OCI-LY7 (cell line): Measurements from ENCODE around the gene ATP8B2. TPM values are rescaled to one million over a fixed set of nuclear protein-coding genes. Genes with fewer than 3 reads are reported as not detected.
"Not testable (repeated sequence)": the region's sequence is repeated elsewhere in the genome, so short reads cannot be mapped to it uniquely, and the experiment has no call there.

ENCODE experiments used
- BruUV-seq: library from RNA; stranded (reverse); fragments of 400-500 nt; replicated peaks from 2 replicates; lab custom pipeline; 2021; lab: Mats Ljungman, UMichigan
- CTCF ChIA-PET: fragments of 300-600 bp; sonication (Branson Sonifier 250); formaldehyde crosslinking; loops from one replicate; lab custom pipeline; 2022; ENCODE audit warnings: antibody characterized with exemption; ENCODE audit not compliant: unreplicated experiment; lab: Charles Lee
- POLR2A ChIA-PET: fragments of 300-600 bp; sonication (Branson Sonifier 250); formaldehyde crosslinking; loops from one replicate; lab custom pipeline; 2022; ENCODE audit warnings: antibody characterized with exemption; lab: Charles Lee
- DNase-seq: peaks from one replicate; pipeline ENCODE4 v3.0.0-alpha.2; 2015; ENCODE audit warnings: low spot score
- H2AFZ ChIP-seq: fragments of 200-600 bp; sonication (generic), shearing (Covaris generic); 2 replicates; pipeline ENCODE4 v1.6.1; 2014; ENCODE audit warnings: mild to moderate bottlenecking, antibody characterized with exemption, low read length, moderate library complexity
- H3K27ac ChIP-seq: fragments of 200-600 bp; sonication (generic); 2 replicates; pipeline ENCODE4 v1.5.1; 2014; ENCODE audit warnings: mixed run types, low read depth, mild to moderate bottlenecking, moderate library complexity, low read length, inconsistent platforms; ENCODE audit not compliant: poor library complexity, severe bottlenecking
- H3K36me3 ChIP-seq: fragments of 200-600 bp; sonication (generic); 2 replicates; pipeline ENCODE4 v1.6.1; 2014; ENCODE audit warnings: mild to moderate bottlenecking, antibody characterized with exemption, low read length, moderate library complexity, mixed read lengths; ENCODE audit not compliant: insufficient read depth
- H3K4me1 ChIP-seq: fragments of 200-600 bp; sonication (generic); 2 replicates; pipeline ENCODE4 v1.5.1; 2014; ENCODE audit warnings: mild to moderate bottlenecking, low read length; ENCODE audit not compliant: insufficient read depth, poor library complexity, severe bottlenecking
- H3K4me2 ChIP-seq: fragments of 200-600 bp; sonication (generic); 2 replicates; pipeline ENCODE4 v1.6.1; 2014; ENCODE audit warnings: mild to moderate bottlenecking, low read length
- H3K4me3 ChIP-seq: fragments of 200-600 bp; sonication (generic); 2 replicates; pipeline ENCODE4 v1.5.1; 2014; ENCODE audit warnings: mild to moderate bottlenecking, low read depth, low read length; ENCODE audit not compliant: poor library complexity, severe bottlenecking
- H3K79me2 ChIP-seq: fragments of 200-600 bp; sonication (generic); 2 replicates; pipeline ENCODE4 v1.6.1; 2016; ENCODE audit warnings: low read depth, mild to moderate bottlenecking, low read length, moderate library complexity, mixed read lengths; ENCODE audit not compliant: insufficient read depth
- H3K9me2 ChIP-seq: fragments of 200-600 bp; sonication (generic); 2 replicates; pipeline ENCODE4 v1.6.1; 2016; ENCODE audit warnings: mild to moderate bottlenecking, low read length, mixed read lengths; ENCODE audit not compliant: insufficient read depth
- H3K9me3 ChIP-seq: fragments of 200-600 bp; sonication (generic); 2 replicates; pipeline ENCODE4 v1.6.1; 2014; ENCODE audit warnings: mild to moderate bottlenecking, mixed run types, low read length, mixed read lengths
- H4K20me1 ChIP-seq: fragments of 200-600 bp; sonication (generic); 2 replicates; pipeline ENCODE4 v1.6.1; 2014; ENCODE audit warnings: mild to moderate bottlenecking, antibody characterized with exemption, low read length, moderate library complexity, mixed read lengths; ENCODE audit not compliant: insufficient read depth
- CTCF ChIP-seq: fragments of 200-600 bp; sonication (generic); conservative IDR thresholded peaks from 2 replicates; pipeline ENCODE4 v1.5.1; 2014; ENCODE audit warnings: mild to moderate bottlenecking, antibody characterized with exemption, low read length, moderate library complexity, mixed read lengths
- EZH2phosphoT487 ChIP-seq: fragments of 200-600 bp; sonication (generic); IDR thresholded peaks from 2 replicates; pipeline ENCODE4 v1.6.1; 2018; ENCODE audit warnings: low read depth, borderline replicate concordance, mild to moderate bottlenecking, mixed run types, antibody characterized with exemption, low read length, moderate library complexity, mixed read lengths
- intact Hi-C: fragments of 100-400 bp; cut with micrococcal nuclease; formaldehyde crosslinking; loops from one replicate; pipeline ENCODE4 v1.10.0; 2022; ENCODE audit not compliant: unreplicated experiment
- total RNA-seq, 2 experiments: library from RNA; depleted of rRNA in 1 of 2; stranded (reverse); fragments of >200 nt in 1 of 2; shearing (Covaris generic) in 1 of 2; gene quantifications; 2 replicates each; pipeline ENCODE4 v1.2.3, GENCODE V29; 2014 to 2022

ATP8B2 gene
- total RNA-seq, 2 experiments from 2014 or later: 11.5 to 28.8 TPM

GRCh38 chr1:154301582-154301981 is 23.7 kb upstream of the ATP8B2 start:
- H4K20me1 ChIP-seq: no peaks in the 10 kb centered on the region
- TF ChIP-seq EZH2phosphoT487 (no peak), CTCF (no peak)
- H3K4me3 ChIP-seq: no peak overlapping the region
- H3K27ac ChIP-seq: no peak overlapping the region
- no peaks in the 10 kb centered on the region for H3K9me3 ChIP-seq
- POLR2A ChIA-PET: no interaction called here
- no peak for DNase-seq
- CTCF ChIA-PET: no interaction called here
- no peak overlapping the region for H2AFZ ChIP-seq
- H3K9me2 ChIP-seq: no peaks in the 10 kb centered on the region
- no peaks in the 10 kb centered on the region for H3K36me3 ChIP-seq
- intact Hi-C loops: no loop called here
- no peaks in the 10 kb centered on the region for H3K79me2 ChIP-seq
- H3K4me2 ChIP-seq: no peak overlapping the region
- H3K4me1 ChIP-seq: no peaks in the 10 kb centered on the region
- BruUV-seq: no TSS peak

DNA sequence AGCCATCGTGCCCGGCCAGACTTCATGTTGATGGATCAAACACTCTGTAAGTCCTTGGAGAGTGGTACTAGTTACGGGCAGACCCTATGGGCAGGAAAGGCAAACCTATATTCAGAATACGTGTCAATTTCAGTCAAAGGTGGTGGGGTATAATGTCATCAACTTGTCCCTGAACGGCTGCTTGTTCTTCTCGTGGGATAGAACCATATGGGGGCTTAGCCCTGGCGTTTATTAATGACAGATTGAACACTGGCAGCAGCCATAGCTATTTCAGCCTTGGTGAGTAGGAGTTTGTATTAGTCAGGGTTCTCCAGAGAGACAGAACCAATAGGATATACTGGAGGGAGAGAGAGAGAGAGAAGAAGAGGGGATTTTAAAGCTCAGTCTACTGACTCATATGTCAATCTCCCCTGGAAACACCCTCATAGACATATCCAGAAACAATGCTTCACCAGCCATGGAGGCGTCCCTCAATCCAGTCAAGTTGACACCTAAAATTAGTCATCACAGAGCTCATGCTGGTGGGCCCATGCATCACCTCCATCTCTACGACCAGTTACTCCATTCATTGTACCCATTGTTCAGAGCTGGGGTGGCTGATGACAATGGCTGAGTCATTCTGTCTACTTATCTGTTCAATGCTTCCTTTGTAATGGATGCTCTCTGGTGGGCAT is 20.5 kb upstream of the ATP8B2 start:
- ChIA-PET POLR2A (interaction anchor here (0.7 kb wide), 1 partner anchor 392 kb away, joined by 5 read pairs; no protein-coding TSS in a partner anchor), CTCF (no interaction called here)
- Histone ChIP-seq H3K9me2 (no peaks in the 10 kb centered on the region), H3K4me1 (no peaks in the 10 kb centered on the region), H2AFZ (no peak overlapping the region), H3K4me3 (no peak overlapping the region), H3K4me2 (no peak overlapping the region), H3K9me3 (no peaks in the 10 kb centered on the region), H3K27ac (no peak overlapping the region), H4K20me1 (no peaks in the 10 kb centered on the region), H3K36me3 (no peaks in the 10 kb centered on the region), H3K79me2 (no peaks in the 10 kb centered on the region)
- intact Hi-C loops: no loop called here
- BruUV-seq: no TSS peak
- DNase-seq: no peak
- TF ChIP-seq CTCF (no peak), EZH2phosphoT487 (no peak)

GRCh38 chr1:154306151-154306550 is 19.2 kb upstream of the ATP8B2 start:
- Histone ChIP-seq H3K4me3 (no peak overlapping the region), H3K79me2 (no peaks in the 10 kb centered on the region), H3K4me1 (no peaks in the 10 kb centered on the region), H4K20me1 (no peaks in the 10 kb centered on the region), H3K9me3 (no peaks in the 10 kb centered on the region), H3K27ac (no peak overlapping the region), H3K4me2 (no peak overlapping the region), H2AFZ (no peak overlapping the region), H3K36me3 (no peaks in the 10 kb centered on the region), H3K9me2 (no peaks in the 10 kb centered on the region)
- intact Hi-C loops: no loop called here
- ChIA-PET POLR2A (no interaction called here), CTCF (no interaction called here)
- DNase-seq: no peak
- TF ChIP-seq CTCF (no peak), EZH2phosphoT487 (no peak)
- BruUV-seq: no TSS peak

DNA sequence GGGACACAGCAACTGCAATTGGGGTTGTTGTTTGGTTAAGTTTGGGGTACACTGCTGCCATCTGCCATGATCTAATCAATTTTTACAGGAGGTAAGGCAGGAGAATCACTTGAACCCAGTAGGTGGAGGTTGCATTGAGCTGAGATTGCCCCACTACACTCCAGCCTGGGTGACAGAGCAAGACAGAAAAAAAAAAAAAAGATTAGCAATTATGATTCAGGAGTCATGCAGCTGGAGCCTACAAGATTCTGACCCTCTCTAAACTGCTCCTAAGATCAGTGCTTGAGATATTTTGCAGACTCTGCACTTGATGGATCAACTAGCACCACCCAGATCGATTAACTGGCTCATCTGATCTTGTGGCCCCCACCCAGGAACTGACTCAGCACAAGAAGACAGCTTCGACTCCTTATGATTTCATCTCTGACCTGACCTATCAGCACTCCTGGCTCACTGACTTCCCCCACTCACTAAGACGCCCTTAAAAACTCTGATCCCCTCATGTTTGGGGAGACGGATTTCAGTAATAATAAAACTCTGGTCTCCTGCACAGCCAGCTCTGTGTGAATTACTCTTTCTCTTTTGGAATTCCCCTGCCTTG is 17.6 kb upstream of the ATP8B2 start:
- H3K9me3 ChIP-seq, H3K4me2 ChIP-seq, H3K4me1 ChIP-seq, H4K20me1 ChIP-seq, DNase-seq, BruUV-seq, CTCF ChIA-PET, H2AFZ ChIP-seq, intact Hi-C loops, H3K79me2 ChIP-seq, H3K4me3 ChIP-seq, H3K27ac ChIP-seq, H3K36me3 ChIP-seq, H3K9me2 ChIP-seq: not testable (repeated sequence)
- POLR2A ChIA-PET: interaction anchor here (0.6 kb wide), 1 partner anchor 348 kb away, joined by 3 read pairs; no protein-coding TSS in a partner anchor
